A673 (cell line): Measurements from ENCODE around the gene NUP210L.

Experiments used
- EZH2 ChIP-seq: fragments of 200-600 bp; sonication (generic); IDR thresholded peaks from 2 replicates; pipeline ENCODE4 v1.6.1; 2017; ENCODE audit warnings: borderline replicate concordance, low read depth, mild to moderate bottlenecking, mixed read lengths, antibody characterized with exemption, low read length; ENCODE audit not compliant: poor library complexity, severe bottlenecking
- TF ChIP-seq, protein P1 (sequence below): fragments of 300-800, 200-600 bp; sonication (generic); conservative IDR thresholded peaks from 2 replicates; pipeline ENCODE4 v1.5.1; 2017; ENCODE audit warnings: low read depth, mild to moderate bottlenecking, antibody characterized with exemption, low read length, moderate library complexity, mixed read lengths

DNA sequence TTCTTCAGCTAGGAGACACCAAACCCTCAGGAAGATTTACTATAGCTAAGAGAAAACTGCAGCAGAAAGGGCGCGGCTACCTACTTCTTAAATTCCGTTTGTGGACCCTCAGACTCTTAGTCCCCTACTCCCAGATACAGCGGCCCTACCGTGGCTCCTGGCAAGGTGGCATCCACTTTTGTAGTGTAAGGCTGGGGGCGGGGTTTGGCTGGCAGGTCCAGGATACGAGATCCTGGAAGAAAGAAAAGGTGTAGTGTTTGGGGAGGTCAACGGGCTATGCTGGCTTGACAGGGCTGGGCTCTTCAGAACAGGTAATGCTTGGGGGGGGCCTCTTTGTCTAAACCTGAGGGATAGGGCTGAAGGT, 186.9 kb downstream of the NUP210L start:
- TF ChIP-seq, protein P1, sequence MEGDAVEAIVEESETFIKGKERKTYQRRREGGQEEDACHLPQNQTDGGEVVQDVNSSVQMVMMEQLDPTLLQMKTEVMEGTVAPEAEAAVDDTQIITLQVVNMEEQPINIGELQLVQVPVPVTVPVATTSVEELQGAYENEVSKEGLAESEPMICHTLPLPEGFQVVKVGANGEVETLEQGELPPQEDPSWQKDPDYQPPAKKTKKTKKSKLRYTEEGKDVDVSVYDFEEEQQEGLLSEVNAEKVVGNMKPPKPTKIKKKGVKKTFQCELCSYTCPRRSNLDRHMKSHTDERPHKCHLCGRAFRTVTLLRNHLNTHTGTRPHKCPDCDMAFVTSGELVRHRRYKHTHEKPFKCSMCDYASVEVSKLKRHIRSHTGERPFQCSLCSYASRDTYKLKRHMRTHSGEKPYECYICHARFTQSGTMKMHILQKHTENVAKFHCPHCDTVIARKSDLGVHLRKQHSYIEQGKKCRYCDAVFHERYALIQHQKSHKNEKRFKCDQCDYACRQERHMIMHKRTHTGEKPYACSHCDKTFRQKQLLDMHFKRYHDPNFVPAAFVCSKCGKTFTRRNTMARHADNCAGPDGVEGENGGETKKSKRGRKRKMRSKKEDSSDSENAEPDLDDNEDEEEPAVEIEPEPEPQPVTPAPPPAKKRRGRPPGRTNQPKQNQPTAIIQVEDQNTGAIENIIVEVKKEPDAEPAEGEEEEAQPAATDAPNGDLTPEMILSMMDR, result no peak
- no peak for TF ChIP-seq EZH2
